DND-41 (cell line): ENCODE results near the gene SQSTM1.

Experiments
- ATAC-seq: fragments of 200-7000 bp; cut with Tn5 transposase; 3 replicates; pipeline ENCODE4 v1.9.1; 2021; ENCODE audit warnings: low read depth; ENCODE audit not compliant: insufficient read depth
- DNase-seq: peaks from one replicate; pipeline ENCODE4 v3.0.0-alpha.2; 2020
- H2AFZ ChIP-seq: 2 replicates; pipeline ENCODE4 v1.6.0; 2012; ENCODE audit warnings: low read depth, low read length
- H3K27ac ChIP-seq: 2 replicates; pipeline ENCODE4 v1.5.1; 2012; ENCODE audit warnings: low read length, inconsistent platforms
- H3K27me3 ChIP-seq: fragments of 200-600 bp; sonication (generic); 2 replicates; pipeline ENCODE4 v1.6.0; 2012; ENCODE audit warnings: low read length, mild to moderate bottlenecking, inconsistent platforms; ENCODE audit not compliant: insufficient read depth, poor library complexity
- H3K36me3 ChIP-seq: 2 replicates; pipeline ENCODE4 v1.5.1; 2012; ENCODE audit warnings: low read length, inconsistent platforms; ENCODE audit not compliant: insufficient read depth
- H3K4me1 ChIP-seq: 2 replicates; pipeline ENCODE4 v1.5.1; 2012; ENCODE audit warnings: mild to moderate bottlenecking, low read length; ENCODE audit not compliant: insufficient read depth
- H3K4me2 ChIP-seq: 2 replicates; pipeline ENCODE4 v1.6.0; 2012; ENCODE audit warnings: mild to moderate bottlenecking, moderate library complexity, low read length, inconsistent platforms; ENCODE audit not compliant: insufficient read depth
- H3K4me3 ChIP-seq, 2 experiments: fragments of 200-600 bp in 1 of 2; shearing (Covaris generic) in 1 of 2; 2 replicates each; pipeline ENCODE4 v1.5.1; 2012 to 2016; ENCODE audit warnings: inconsistent platforms in 2 of 2, low read length in 2 of 2, mild to moderate bottlenecking in 2 of 2, low read depth in 1 of 2, moderate library complexity in 1 of 2
- H3K79me2 ChIP-seq: 2 replicates; pipeline ENCODE4 v1.6.0; 2012; ENCODE audit warnings: low read length, inconsistent platforms; ENCODE audit not compliant: insufficient read depth
- H3K9ac ChIP-seq: 2 replicates; pipeline ENCODE4 v1.6.0; 2012; ENCODE audit warnings: low read depth, mild to moderate bottlenecking, inconsistent platforms, low read length, moderate library complexity
- H3K9me3 ChIP-seq: 2 replicates; pipeline ENCODE4 v1.5.1; 2012; ENCODE audit warnings: low read length, moderate library complexity, mild to moderate bottlenecking, inconsistent platforms; ENCODE audit not compliant: insufficient read depth, severe bottlenecking
- H4K20me1 ChIP-seq: 2 replicates; pipeline ENCODE4 v1.6.0; 2012; ENCODE audit warnings: low read length; ENCODE audit not compliant: insufficient read depth
- EZH2 ChIP-seq: IDR thresholded peaks from 3 replicates; pipeline ENCODE4 v1.6.1; 2012; ENCODE audit warnings: borderline replicate concordance, low read depth, mild to moderate bottlenecking, moderate library complexity, low read length, inconsistent platforms; ENCODE audit not compliant: severe bottlenecking
- TF ChIP-seq, protein P1 (sequence below): IDR thresholded peaks from 2 replicates; pipeline ENCODE4 v1.5.1; 2012; ENCODE audit warnings: borderline replicate concordance, low read length, moderate library complexity, mild to moderate bottlenecking; ENCODE audit not compliant: poor library complexity, severe bottlenecking; ENCODE audit errors: extremely low read depth

SQSTM1 gene

GRCh38 chr5:179804555-179804947 is 16.2 kb upstream of the SQSTM1 start:
- Histone ChIP-seq H4K20me1 (peaks cover 24% of the 10 kb centered on the region), H3K27ac (no peak overlapping the region), H3K9ac (peak overlapping the region; percentile 72; the same call in 1 of the 2 replicates), H2AFZ (no peak overlapping the region), H3K27me3 (no peaks in the 10 kb centered on the region), H3K4me2 (peak overlapping the region; percentile 95), H3K9me3 (no peaks in the 10 kb centered on the region), H3K36me3 (peaks cover 18% of the 10 kb centered on the region), H3K79me2 (peaks cover 22% of the 10 kb centered on the region), H3K4me3 (no peak overlapping the region), H3K4me1 (peaks cover 45% of the 10 kb centered on the region)
- ATAC-seq = no peak
- no peak for DNase-seq
- TF ChIP-seq EZH2 = no peak
- TF ChIP-seq, protein P1, sequence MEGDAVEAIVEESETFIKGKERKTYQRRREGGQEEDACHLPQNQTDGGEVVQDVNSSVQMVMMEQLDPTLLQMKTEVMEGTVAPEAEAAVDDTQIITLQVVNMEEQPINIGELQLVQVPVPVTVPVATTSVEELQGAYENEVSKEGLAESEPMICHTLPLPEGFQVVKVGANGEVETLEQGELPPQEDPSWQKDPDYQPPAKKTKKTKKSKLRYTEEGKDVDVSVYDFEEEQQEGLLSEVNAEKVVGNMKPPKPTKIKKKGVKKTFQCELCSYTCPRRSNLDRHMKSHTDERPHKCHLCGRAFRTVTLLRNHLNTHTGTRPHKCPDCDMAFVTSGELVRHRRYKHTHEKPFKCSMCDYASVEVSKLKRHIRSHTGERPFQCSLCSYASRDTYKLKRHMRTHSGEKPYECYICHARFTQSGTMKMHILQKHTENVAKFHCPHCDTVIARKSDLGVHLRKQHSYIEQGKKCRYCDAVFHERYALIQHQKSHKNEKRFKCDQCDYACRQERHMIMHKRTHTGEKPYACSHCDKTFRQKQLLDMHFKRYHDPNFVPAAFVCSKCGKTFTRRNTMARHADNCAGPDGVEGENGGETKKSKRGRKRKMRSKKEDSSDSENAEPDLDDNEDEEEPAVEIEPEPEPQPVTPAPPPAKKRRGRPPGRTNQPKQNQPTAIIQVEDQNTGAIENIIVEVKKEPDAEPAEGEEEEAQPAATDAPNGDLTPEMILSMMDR = no peak

DNA sequence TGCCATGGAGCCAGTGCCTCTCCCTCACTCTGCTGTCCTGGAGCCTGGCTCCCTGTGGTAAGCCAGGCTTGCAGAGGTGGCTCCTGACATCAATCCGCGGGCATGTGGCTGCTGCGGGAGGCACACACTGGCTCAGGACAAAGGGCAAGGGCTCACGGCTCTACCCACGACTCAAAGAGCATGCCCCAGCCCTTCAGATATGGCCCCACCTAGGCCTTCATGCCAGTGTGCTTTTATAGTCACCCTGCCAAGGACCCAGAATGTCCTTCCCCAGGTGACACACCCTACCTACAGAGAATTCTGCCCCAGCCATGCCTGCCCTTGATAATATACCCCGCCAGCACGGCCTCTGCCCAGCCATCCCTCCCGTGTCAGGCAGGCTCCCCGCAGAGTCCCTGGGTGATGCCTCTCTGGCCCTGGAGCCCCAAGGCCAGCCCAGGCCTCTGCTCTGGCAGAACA is 15.6 kb upstream of the SQSTM1 start:
- no peak for ATAC-seq

GRCh38 chr5:179805529-179806249 is 15.0 kb upstream of the SQSTM1 start:
- Histone ChIP-seq H3K79me2 (peaks cover 22% of the 10 kb centered on the region), H2AFZ (peak overlapping the region; percentile 81), H3K4me2 (peak overlapping the region; percentile 95), H4K20me1 (peaks cover 24% of the 10 kb centered on the region), H3K27ac (0 out of 2 replicates have a peak overlapping the region, but pooled peaks have one; percentile 52), H3K36me3 (peaks cover 8% of the 10 kb centered on the region; the same call in 1 of the 2 replicates), H3K9ac (peak overlapping the region; percentile 72), H3K4me3 (peak overlapping the region; percentile 49 to 90; a peak in 3 of 4 replicates), H3K27me3 (no peaks in the 10 kb centered on the region), H3K4me1 (peaks cover 45% of the 10 kb centered on the region), H3K9me3 (no peaks in the 10 kb centered on the region)
- ATAC-seq = peak; percentile 5; the same call in 2 of the 3 replicates
- DNase-seq = no peak
- TF ChIP-seq EZH2 = no peak
- TF ChIP-seq, protein P1 = no peak

More for the DNA sequence above, 15.6 kb upstream of the SQSTM1 start:
- H3K4me3 ChIP-seq = peak overlapping the region in 1 of 2 experiments; percentile 90; a peak in 2 of 4 replicates
- peaks cover 22% of the 10 kb centered on the region for H3K79me2 ChIP-seq
- H3K9ac ChIP-seq = peak overlapping the region; percentile 72; the same call in 1 of the 2 replicates
- H3K27me3 ChIP-seq = no peaks in the 10 kb centered on the region
- DNase-seq = no peak
- no peak overlapping the region for H3K27ac ChIP-seq
- TF ChIP-seq EZH2 = no peak
- TF ChIP-seq, protein P1 = no peak
- peak overlapping the region; percentile 95 for H3K4me2 ChIP-seq
- H2AFZ ChIP-seq = no peak overlapping the region
- peaks cover 45% of the 10 kb centered on the region for H3K4me1 ChIP-seq
- peaks cover 24% of the 10 kb centered on the region for H4K20me1 ChIP-seq
- H3K36me3 ChIP-seq = peaks cover 12% of the 10 kb centered on the region; the same call in 1 of the 2 replicates
- no peaks in the 10 kb centered on the region for H3K9me3 ChIP-seq
